GM21367 (cell line): ENCODE measurements around the gene IFNG.

Experiments used
- ATAC-seq: cut with Tn5 transposase; IDR thresholded peaks from one replicate; pipeline ENCODE4 v1.9.1; 2021; ENCODE audit not compliant: unreplicated experiment

IFNG gene

DNA sequence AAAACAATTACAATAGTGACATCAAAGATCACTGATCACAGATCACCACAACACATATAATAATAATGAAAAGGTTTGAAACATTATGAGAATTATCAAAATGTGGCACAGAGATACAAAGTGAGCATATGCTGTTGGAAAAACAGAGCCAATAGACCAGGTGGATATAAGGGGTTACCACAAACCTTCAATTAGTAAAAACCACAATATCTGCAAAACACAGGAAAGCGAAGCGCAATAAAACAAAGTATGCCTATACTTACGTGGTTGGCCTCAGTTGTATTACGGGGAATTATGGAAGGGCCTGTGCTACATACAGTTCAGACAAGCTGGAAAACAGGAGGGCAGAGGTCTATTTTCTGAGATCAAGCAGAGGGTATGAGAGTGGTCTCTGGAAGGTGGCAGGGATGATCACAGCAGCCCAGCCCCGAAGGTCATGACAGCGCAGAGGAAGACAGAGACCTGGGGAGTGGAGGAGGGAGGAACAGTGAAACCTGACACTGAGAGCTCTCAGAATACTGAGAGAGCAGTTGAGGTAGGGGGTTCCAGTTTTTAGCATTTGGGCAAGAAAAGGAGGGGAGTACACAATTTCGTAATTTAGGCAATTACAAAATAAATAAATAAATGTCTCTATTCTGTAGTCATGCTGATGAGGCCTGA, 41.3 kb downstream of the IFNG start:
- ATAC-seq, result no peak

DNA sequence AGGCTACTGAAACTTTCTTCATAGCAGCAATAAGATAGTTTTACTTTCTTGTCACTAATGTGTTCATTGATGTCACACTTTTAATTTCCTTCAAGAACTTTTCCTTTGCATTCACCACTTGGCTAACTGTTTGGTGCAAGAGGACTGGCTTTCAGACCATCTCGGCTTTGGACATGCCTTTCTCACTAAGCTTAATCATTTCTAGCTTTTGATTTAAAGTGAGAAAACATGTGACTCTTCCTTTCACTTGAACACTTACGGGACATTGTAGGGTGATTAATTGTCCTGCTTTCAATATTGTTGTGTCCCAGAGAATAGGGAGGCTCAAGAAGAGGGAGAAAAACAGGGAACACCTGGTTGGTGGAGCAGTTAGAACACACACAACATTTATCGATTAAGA, 41.9 kb downstream of the IFNG start:
- ATAC-seq, result no peak

DNA sequence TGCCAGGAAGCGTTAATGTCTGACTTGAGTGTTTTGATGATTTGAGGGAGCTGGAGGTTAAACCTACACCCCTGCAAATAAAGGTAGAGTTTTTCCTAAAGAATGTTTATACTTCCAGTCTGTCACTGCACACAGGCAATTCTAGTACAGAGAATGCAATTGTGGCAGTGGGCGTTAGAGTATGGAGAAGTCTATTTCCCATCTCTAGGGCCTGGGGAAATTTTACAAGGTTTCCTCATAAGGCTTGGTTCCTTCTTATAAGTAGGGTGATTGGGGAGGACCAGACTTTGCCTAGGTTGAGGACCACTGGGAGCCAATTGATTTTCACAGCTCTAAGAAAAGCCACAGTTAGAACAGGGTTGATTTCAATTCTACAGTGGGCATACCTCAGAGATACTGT, 44.3 kb downstream of the IFNG start:
- ATAC-seq, result no peak

DNA sequence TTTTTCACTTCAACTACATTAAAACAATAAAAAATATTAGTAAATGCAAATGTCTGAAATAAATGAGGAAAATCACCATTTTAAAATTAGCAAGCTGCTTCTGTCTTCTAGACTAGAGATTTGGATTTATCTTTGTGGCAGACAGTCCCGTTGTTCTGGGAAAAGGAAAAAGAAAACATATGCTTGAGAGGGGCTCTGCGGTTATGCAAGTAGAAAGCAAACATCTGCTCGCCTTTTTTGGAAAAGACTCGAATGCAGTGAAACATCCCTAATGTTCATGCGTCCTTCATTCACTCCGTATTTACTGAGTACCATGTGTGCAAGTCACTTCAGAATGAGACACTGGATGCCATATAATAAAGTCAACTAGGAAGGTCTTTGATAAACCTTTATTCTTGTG, 44.9 kb downstream of the IFNG start:
- ATAC-seq, result no peak

DNA sequence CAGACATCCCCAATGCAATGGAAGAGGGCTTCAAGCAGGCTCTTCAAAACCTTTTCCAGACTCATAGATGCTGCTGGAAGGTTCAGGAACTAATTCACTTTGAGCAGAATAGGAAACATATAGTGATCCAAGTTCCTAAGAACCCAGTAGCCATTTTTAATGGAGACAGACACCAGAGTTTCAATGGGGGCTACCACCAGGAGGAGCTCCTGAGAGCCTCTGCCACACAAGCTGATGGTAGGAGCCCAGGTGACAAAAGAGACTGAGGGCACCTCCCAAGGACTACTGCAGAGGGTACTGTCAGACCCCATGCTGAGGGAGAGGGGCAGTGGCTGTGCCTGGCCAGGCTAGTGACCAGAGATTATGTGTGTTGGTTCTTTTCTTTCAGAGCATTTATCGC, 45.9 kb downstream of the IFNG start:
- ATAC-seq, result no peak

DNA sequence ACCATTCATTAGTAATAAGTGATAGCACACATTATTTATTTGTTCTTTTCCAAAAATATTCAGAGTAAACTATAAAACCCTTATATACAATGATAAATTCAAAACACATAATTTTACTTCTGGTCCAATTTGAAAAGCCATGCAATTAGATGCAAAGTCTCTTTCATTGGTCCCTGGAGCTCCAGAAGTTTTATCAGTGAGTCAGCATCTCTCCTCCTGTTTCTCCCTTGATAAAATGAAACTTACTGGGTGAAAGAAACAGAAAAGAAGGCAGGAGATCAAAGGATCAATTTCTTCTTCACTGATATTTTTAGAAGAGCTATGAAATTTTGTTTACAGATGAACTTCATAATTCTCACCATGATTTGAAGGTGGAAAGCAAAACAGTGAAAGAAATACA, 47.5 kb downstream of the IFNG start:
- ATAC-seq, result no peak

DNA sequence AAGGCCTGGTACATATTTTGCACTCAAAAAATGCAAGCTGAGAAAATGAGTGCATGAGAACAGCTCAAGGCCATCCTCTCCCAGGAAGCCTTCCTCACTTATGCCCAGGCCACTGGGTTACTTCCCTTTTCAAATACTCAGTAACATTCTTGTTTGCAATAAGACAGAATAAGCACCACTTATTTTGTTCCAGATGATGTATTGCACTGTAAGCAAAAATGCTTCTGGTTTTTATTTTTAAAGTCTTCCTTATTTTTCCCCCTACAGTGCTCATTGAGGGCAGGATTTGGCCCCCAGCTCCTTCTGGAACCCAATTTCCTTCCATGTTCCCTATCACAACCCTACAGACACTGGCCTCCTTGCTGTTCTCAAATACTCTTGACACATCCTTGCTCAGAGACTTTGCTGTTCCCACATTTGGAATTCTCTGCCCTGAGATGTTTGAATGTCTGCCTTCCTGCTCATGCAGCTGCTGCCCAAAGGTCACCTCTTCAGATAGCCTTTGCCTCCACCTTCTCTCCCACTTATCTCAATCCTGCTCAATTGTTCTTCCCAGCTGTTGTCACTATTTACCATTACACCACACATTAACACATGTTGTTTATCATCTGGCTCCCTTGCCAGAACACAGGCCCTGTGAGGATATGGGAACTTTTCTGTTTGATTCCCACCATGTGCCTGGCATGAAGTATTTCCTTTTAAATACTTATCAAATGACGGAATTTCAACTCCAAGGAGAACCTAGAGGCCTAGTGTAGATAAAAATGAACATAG, 49.9 kb downstream of the IFNG start:
- ATAC-seq, result no peak

DNA sequence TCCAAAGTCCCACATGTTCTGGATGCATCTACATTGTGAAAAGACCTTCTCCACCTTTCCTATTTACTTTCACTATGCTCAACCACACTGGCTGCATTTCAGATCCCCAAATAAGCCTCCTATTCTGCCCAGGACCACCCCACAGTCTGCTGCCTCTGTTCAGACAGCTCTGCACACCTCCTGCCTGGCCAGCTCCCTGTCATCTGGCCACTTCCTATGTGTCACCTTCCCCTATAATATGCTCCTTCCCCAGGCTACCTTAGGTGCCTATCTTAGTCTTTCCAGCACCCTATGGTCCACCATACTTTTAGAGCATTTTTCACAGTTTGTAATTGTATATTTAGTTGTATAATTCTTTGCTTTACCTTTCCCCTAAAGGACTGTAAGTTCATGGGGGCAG, 50.5 kb downstream of the IFNG start:
- ATAC-seq, result no peak

DNA sequence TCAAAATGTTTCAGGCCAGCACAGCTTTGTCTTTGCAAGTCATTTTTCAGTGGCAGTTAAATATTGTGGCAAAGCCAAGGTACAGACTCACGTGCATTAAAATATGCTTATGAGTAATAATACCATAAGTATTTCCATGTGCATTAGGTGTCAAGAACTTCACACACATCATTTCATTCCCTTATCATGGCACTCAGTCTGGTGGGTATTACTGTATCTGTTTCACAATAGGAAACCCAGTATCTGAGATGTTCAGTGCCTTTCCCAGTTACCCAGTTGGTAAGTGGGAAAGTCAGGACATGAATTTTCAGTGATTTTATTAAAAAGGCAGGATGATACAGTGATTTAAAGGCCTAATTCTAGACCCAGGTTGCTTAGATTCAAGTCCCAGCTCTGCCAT, 52.9 kb downstream of the IFNG start:
- no peak for ATAC-seq

DNA sequence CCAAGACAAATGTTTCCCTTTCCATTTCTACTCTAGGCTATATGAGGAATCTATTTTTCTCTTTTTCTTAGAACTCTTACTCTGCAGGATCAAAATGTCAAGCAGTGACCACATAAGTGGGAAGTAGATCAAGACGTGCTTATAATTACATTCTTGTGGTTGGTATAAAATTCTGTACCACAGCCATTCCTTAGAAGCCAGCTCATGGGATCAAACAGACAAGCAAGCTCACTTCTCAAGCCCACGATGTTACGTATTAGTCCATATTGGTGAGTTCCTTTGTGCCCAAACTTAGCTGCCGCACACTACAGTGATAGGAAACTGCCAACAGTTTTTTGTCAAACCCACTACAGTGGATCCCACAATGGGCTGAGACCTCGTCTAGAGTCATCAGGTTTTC, 53.4 kb downstream of the IFNG start:
- no peak for ATAC-seq
